NCI-H345 (cell line): ENCODE measurements around the gene INA.

Experiments used
- DNase-seq: peaks from one replicate; lab custom pipeline; 2025; lab: John Stamatoyannopoulos, UW

The INA gene

GRCh38 chr10:103273041-103273441, 3.9 kb upstream of the INA start:
- DNase-seq: no peak

GRCh38 chr10:103276251-103276895, 565 bp upstream of the INA start:
- DNase-seq: no peak

- no peak for DNase-seq
Measured at GRCh38 chr10:103277713-103278536, 987 bp downstream of the INA start.

GRCh38 chr10:103278537-103278823, 1.5 kb downstream of the INA start:
- DNase-seq: peak; percentile 7

- DNase-seq: no peak
Measured at GRCh38 chr10:103278862-103279298, 1.9 kb downstream of the INA start.

GRCh38 chr10:103280031-103280430, 3.1 kb downstream of the INA start:
- DNase-seq: no peak

GRCh38 chr10:103280506-103280905, 3.6 kb downstream of the INA start:
- DNase-seq: no peak

- DNase-seq: peak; percentile 81
Measured at GRCh38 chr10:103281753-103282152, 4.8 kb downstream of the INA start.

GRCh38 chr10:103282961-103283360, 6.0 kb downstream of the INA start:
- no peak for DNase-seq

- no peak for DNase-seq
Measured at GRCh38 chr10:103284170-103284569, 7.2 kb downstream of the INA start.

GRCh38 chr10:103287992-103288391, 11.1 kb downstream of the INA start:
- no peak for DNase-seq

GRCh38 chr10:103291588-103291987, 14.7 kb downstream of the INA start:
- DNase-seq: no peak

GRCh38 chr10:103295374-103296015, 18.6 kb downstream of the INA start:
- DNase-seq: no peak

- no peak for DNase-seq
Measured at GRCh38 chr10:103307594-103307993, 30.7 kb downstream of the INA start.

- no peak for DNase-seq
Measured at GRCh38 chr10:103310197-103310596, 33.3 kb downstream of the INA start.

GRCh38 chr10:103316087-103316486, 39.1 kb downstream of the INA start:
- DNase-seq: no peak

- DNase-seq: no peak
Measured at GRCh38 chr10:103327906-103328305, 51.0 kb downstream of the INA start.

- peak; percentile 6 for DNase-seq
Measured at GRCh38 chr10:103333934-103334520, 57.1 kb downstream of the INA start.

- no peak for DNase-seq
Measured at GRCh38 chr10:103334567-103334966, 57.6 kb downstream of the INA start.

- DNase-seq: no peak
Measured at GRCh38 chr10:103336370-103336769, 59.4 kb downstream of the INA start.
